GM10847 (cell line): ENCODE results near the gene MRAP.

Experiments used
- POLR2A ChIP-seq: IDR thresholded peaks from 2 replicates; pipeline ENCODE4 v1.6.1; 2011; ENCODE audit not compliant: insufficient read length; ENCODE audit errors: extremely low read depth

The MRAP gene

DNA sequence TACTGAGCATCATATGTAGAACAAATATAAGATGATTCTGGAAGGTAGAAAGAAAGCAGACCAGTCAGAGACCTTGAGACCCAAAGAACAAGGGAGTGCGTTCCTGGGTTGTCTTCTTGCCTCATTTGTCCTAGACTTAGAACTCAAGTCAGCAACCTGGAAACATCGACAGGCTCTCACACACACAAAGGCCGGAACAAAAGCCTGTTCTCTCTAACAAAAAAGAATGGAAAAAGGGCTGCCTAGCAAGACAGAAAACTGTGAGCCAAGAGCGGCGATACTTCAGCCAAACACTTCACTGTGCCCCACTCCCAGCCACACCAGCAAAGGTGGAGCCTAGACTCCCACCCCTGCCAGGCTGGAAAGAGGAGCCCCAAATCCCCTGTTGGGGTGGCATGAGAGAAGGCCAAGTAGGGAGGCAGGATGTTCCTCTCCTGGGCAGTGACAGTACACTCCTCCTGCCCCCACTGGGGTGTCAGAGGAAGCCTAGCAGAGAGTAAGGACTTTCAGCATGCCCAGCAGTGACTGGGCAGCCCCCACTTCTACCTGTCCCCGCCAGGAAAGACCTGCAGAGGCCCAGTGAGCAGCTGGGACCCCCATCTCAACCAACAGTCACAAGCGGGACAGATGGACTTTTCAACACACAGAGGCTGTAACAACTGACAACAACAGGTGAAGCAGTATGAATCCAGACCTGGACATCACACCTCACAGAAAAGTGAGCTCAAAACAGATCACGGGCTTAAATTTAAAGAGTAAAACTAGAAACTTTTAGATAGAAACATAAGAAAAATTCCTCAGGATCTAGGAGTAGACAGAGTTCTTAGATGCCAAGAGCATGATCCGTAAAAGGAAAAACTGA lies 33.0 kb downstream of the MRAP start:
- TF ChIP-seq POLR2A: no peak

DNA sequence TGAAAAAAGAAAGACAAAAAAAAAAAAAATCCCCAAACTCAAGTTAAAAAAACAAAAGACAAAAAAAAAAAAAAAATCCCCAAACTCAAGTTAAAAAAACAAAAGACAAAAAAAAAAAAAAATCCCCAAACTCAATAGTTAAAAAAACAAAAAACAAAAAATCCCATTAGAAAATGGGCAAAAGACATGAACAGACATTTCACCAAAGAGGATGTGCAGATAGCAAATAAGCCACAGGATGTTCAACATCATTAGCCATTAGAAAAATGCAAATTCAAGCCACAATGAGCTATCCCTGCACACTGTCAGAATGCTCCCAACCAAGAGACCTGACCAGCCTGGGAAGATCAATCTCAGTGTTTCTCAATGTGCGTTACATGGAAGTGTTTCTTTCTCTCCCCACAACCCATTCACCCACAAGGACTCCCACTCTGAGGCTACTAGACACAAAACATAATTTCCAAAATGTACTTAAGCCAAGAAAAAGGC lies 33.9 kb downstream of the MRAP start:
- TF ChIP-seq POLR2A: no peak

GRCh38 chr21:32333953-32334673 lies 35.5 kb downstream of the MRAP start:
- no peak for TF ChIP-seq POLR2A

- TF ChIP-seq POLR2A: no peak
These were observed 36.4 kb downstream of the MRAP start for GRCh38 chr21:32334980-32335531.

GRCh38 chr21:32335601-32336575 lies 37.2 kb downstream of the MRAP start:
- no peak for TF ChIP-seq POLR2A

GRCh38 chr21:32336711-32337110 lies 38.1 kb downstream of the MRAP start:
- TF ChIP-seq POLR2A: no peak

DNA sequence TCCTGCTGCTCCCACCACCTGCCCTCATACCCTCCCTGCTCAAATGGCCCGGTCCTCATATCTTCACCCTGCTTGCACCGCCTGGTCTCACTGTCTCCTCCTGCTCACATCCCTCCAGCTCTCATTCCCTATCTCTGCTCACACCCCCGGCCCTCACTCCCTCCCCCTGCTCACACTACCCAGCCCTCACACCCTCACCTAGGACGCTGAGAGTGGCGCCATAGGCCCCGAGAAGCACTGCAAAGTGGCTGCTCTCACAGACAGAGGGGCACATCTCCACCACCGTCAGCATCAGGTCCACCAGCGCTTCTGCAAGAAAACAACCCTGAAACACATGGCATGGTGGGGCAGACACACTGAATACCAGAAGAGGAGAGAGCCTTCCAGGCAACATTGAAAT lies 38.6 kb downstream of the MRAP start:
- TF ChIP-seq POLR2A: no peak

- no peak for TF ChIP-seq POLR2A
These were observed 39.7 kb downstream of the MRAP start for GRCh38 chr21:32338209-32338921.

DNA sequence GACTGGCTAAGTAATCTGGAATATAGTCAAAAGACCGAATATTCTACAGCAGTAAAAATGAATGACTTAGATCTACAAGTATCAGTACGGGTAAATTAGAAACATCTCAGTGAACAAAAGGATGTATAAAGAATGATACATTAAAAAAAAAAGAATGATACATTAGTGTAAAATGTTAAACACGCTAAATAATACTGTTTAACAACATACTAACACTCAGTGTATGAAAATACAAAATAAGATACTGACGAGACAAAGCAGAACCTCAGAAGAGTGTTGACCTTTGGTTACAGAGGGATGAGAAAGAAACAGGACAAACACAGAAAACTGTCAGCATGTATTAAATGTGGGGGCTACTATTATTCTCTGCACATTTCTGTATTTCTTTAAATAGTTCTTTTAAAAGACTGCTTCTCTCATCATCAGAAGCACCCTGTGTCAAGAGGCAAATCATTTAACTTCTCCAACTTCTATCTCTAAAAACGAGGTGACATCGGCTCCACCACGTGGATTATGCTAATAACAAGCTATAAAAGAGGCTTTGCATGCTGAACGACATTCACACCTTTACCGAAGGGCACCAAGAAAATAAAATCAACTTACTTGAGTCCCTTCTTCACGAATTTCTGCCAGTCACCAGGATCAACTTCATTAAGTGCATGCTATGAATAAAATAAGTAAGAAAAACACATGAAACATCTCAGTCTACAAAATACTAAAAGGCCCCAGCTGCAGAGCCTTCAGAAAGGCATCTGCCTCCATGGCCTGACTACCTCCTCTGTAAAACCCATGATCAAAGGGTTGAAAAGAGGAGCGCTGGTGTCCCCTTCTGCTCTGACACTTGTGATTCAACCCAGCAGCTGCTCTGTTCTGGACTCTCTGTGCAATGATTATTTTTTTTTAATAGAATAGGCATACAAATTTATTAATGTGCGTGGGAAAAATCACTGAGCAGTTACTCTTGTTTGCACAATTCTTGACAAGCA lies 42.5 kb downstream of the MRAP start:
- no peak for TF ChIP-seq POLR2A

GRCh38 chr21:32346951-32347350 lies 48.3 kb downstream of the MRAP start:
- TF ChIP-seq POLR2A: no peak

GRCh38 chr21:32347351-32347750 lies 48.7 kb downstream of the MRAP start:
- TF ChIP-seq POLR2A: no peak

DNA sequence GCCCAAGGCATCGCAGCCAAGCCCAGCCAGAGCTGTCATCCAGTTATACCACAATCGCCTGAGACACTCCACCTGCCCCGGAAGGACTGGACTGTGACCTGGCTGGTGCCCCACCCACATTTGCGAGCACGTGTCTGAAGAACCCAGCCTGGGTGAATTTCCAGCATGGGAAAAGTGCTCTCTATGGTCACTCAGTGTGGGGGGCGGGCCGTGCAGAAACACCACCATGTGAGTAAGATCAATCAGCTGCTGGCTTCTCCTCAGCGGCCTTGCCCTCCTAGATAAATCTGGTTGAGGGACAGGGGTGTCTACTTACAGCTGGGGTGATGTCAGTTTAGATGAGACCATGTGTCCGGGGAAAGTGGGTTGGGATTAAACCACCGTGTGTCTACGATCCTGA lies 49.3 kb downstream of the MRAP start:
- TF ChIP-seq POLR2A: no peak
